A204.1 (cell line): ENCODE results near the gene HLX.

Source experiments
- FAIRE-seq: peaks from 2 replicates; lab custom pipeline; 2012; peaks lifted over from hg19 to GRCh38; lab: Jason Lieb, UNC

HLX gene

GRCh38 chr1:220926146-220926545 is 46.9 kb downstream of the HLX start:
- FAIRE-seq, result no peak

- FAIRE-seq, result no peak
Measured at GRCh38 chr1:220927442-220927841, 48.2 kb downstream of the HLX start.

- FAIRE-seq, result no peak
Measured at GRCh38 chr1:220928320-220928719, 49.1 kb downstream of the HLX start.

- FAIRE-seq, result no peak
Measured at GRCh38 chr1:220928725-220929300, 49.6 kb downstream of the HLX start.

GRCh38 chr1:220929304-220929703 is 50.1 kb downstream of the HLX start:
- FAIRE-seq, result no peak
